B cell (primary cell): Measurements from ENCODE around the gene XPNPEP2. TPM values are rescaled to one million over a fixed set of nuclear protein-coding genes. Genes with fewer than 3 reads are reported as not detected.

Experiments used
- ATAC-seq: fragments of 200-7000 bp; cut with Tn5 transposase; one replicate; pipeline ENCODE4 v1.10.0; 2021; ENCODE audit warnings: low read depth, mild to moderate bottlenecking, moderate number of reproducible peaks, moderate library complexity
- CTCF ChIA-PET: fragments of 350-600 bp; sonication (Branson Sonifier 250); formaldehyde crosslinking; loops from one replicate; lab custom pipeline; 2021; ENCODE audit warnings: antibody characterized with exemption, inconsistent platforms; lab: Charles Lee
- POLR2A ChIA-PET: fragments of 350-600 bp; sonication (Branson Sonifier 250); formaldehyde crosslinking; loops from one replicate; lab custom pipeline; 2021; ENCODE audit warnings: antibody characterized with exemption; lab: Charles Lee
- DNase-seq: peaks from one replicate; pipeline ENCODE4 v3.0.0; 2013
- H2AFZ ChIP-seq: 2 replicates; pipeline ENCODE4 v1.6.1; 2012; ENCODE audit warnings: mild to moderate bottlenecking, low read depth, low read length; ENCODE audit not compliant: insufficient read depth, poor library complexity, severe bottlenecking
- H3K27ac ChIP-seq, 2 donors: 1 replicate in 1 of 2; 2 replicates in 1 of 2; pipeline ENCODE4 v1.5.1; 2012 to 2013; ENCODE audit warnings: low read length in 2 of 2, mild to moderate bottlenecking in 2 of 2, moderate library complexity in 1 of 2
- H3K27me3 ChIP-seq, 4 experiments: fragments of 200-600 bp in 1 of 4; sonication (generic) in 1 of 4; replicated peaks in 1 of 4; 1 replicate in 2 of 4; 2 replicates in 2 of 4; pipeline versions ENCODE4 v1.6.1 to v1.7.0; 2013 to 2016; ENCODE audit warnings: low read length in 3 of 4, mild to moderate bottlenecking in 2 of 4, mixed read lengths in 1 of 4, moderate library complexity in 1 of 4; ENCODE audit not compliant: insufficient read depth in 4 of 4, control insufficient read depth in 3 of 4; ENCODE audit errors: control extremely low read depth in 1 of 4
- H3K36me3 ChIP-seq, 2 experiments: replicated peaks in 1 of 2; 1 replicate in 1 of 2; 2 replicates in 1 of 2; pipeline versions ENCODE4 v1.6.1 to v1.7.1; 2013; ENCODE audit warnings: low read length in 1 of 2; ENCODE audit not compliant: insufficient read depth in 2 of 2, control insufficient read depth in 1 of 2; ENCODE audit errors: control extremely low read depth in 1 of 2, extremely low read depth in 1 of 2
- H3K4me1 ChIP-seq, 2 donors: fragments of 200-600 bp in 1 of 2; sonication (generic) in 1 of 2; 1 replicate in 1 of 2; 2 replicates in 1 of 2; pipeline versions ENCODE4 v1.5.1 to v1.6.1; 2013 to 2017; ENCODE audit warnings: low read length in 2 of 2; ENCODE audit not compliant: control insufficient read depth in 2 of 2, insufficient read depth in 2 of 2
- H3K4me2 ChIP-seq: replicated peaks from 2 replicates; pipeline ENCODE3; 2012; ENCODE audit warnings: mild to moderate bottlenecking, low read depth, low read length; ENCODE audit not compliant: poor library complexity, severe bottlenecking
- H3K4me3 ChIP-seq, 5 experiments: fragments of 200-600 bp in 1 of 5; sonication (generic) in 1 of 5; 1 replicate in 3 of 5; 2 replicates in 2 of 5; pipeline versions ENCODE4 v1.5.1 to v1.7.0; 2011 to 2016; ENCODE audit warnings: low read length in 4 of 5, mild to moderate bottlenecking in 4 of 5, low read depth in 2 of 5, control low read depth in 1 of 5, moderate library complexity in 1 of 5; ENCODE audit not compliant: insufficient read depth in 1 of 5; ENCODE audit errors: control extremely low read depth in 1 of 5, extremely low read depth in 1 of 5
- H3K79me2 ChIP-seq: fragments of 200-600 bp; sonication (generic); one replicate; pipeline ENCODE4 v1.6.0; 2016; ENCODE audit warnings: low read length; ENCODE audit not compliant: control insufficient read depth, insufficient read depth
- H3K9ac ChIP-seq: fragments of 200-600 bp; sonication (generic); 2 replicates; pipeline ENCODE4 v1.6.1; 2017; ENCODE audit warnings: mild to moderate bottlenecking, low read length, moderate library complexity
- H3K9me3 ChIP-seq, 3 donors: one replicate each; pipeline versions ENCODE4 v1.6.1 to v1.7.1; 2013; ENCODE audit warnings: low read length in 2 of 3; ENCODE audit not compliant: control insufficient read depth in 2 of 3, insufficient read depth in 1 of 3; ENCODE audit errors: control extremely low read depth in 1 of 3
- H4K20me1 ChIP-seq: 2 replicates; pipeline ENCODE4 v1.6.0; 2012; ENCODE audit warnings: mild to moderate bottlenecking, low read length; ENCODE audit not compliant: insufficient read depth, control insufficient read depth, poor library complexity, severe bottlenecking
- H3K27ac Mint-ChIP-seq: one replicate; pipeline ENCODE4 v1.8.0; 2021; ENCODE audit warnings: mixed read lengths
- H3K27me3 Mint-ChIP-seq: one replicate; pipeline ENCODE4 v1.8.0; 2021; ENCODE audit warnings: mixed read lengths
- H3K4me1 Mint-ChIP-seq: one replicate; pipeline ENCODE4 v1.8.0; 2021; ENCODE audit warnings: mixed read lengths
- H3K4me3 Mint-ChIP-seq: one replicate; pipeline ENCODE4 v1.8.0; 2021; ENCODE audit warnings: mixed read lengths
- H3K9me3 Mint-ChIP-seq: one replicate; pipeline ENCODE4 v1.8.0; 2022; ENCODE audit warnings: mixed read lengths; ENCODE audit not compliant: insufficient read depth
- CTCF ChIP-seq: fragments of 200-600 bp; IDR thresholded peaks from one replicate; pipeline ENCODE4 v1.8.0; 2022; ENCODE audit warnings: antibody characterized with exemption, mild to moderate bottlenecking
- EZH2 ChIP-seq: IDR thresholded peaks from 2 replicates; pipeline ENCODE4 v1.6.1; 2012; ENCODE audit warnings: borderline replicate concordance, low read depth, mild to moderate bottlenecking, moderate library complexity, low read length; ENCODE audit not compliant: insufficient read depth, poor library complexity, severe bottlenecking
- WGBS: methylation state at CpG from one replicate; pipeline ENCODE4 v1.1.5; 2013; ENCODE audit warnings: missing lambda C conversion rate; ENCODE audit not compliant: insufficient coverage; 5-methylcytosine and 5-hydroxymethylcytosine counted together
- intact Hi-C: fragments of 100-400 bp; cut with micrococcal nuclease; formaldehyde crosslinking; loops from one replicate; pipeline ENCODE4 v1.10.0; 2022
- polyA plus RNA-seq: library from polyadenylated mRNA; depleted of rRNA; stranded (reverse); fragments of >200 nt; gene quantifications from 2 replicates; pipeline ENCODE4 v1.2.3, GENCODE V29; 2012
- total RNA-seq, 2 donors: library from RNA; stranded (reverse); fragments of 120-200 nt in 1 of 2; gene quantifications; 1 replicate in 1 of 2; 2 replicates in 1 of 2; pipeline versions ENCODE4 v1.2.3 to v1.2.4, GENCODE V29; 2013 to 2022

Gene XPNPEP2
- total and polyA plus RNA-seq, 2 donors (not counting 1 experiment from before 2014, with no cell fraction given) = 0.31 TPM; not detected in 1

- Histone ChIP-seq H3K27ac (no peak overlapping the region), H3K27me3 (no peaks in the 10 kb centered on the region), H3K9ac (no peak overlapping the region), H3K4me3 (no peak overlapping the region), H2AFZ (no peak overlapping the region), H3K9me3 (no peaks in the 10 kb centered on the region), H3K79me2 (no peaks in the 10 kb centered on the region), H3K4me2 (no peak overlapping the region), H3K36me3 (no peaks in the 10 kb centered on the region), H3K4me1 (no peaks in the 10 kb centered on the region), H4K20me1 (no peaks in the 10 kb centered on the region)
- intact Hi-C loops = no loop called here
- CTCF ChIA-PET = interaction anchor here (0.6 to 1.3 kb wide), 2 partner anchors 16 to 26 kb away, joined by 3 read pairs; no protein-coding TSS in a partner anchor
- ATAC-seq = no peak
- POLR2A ChIA-PET = no interaction called here
- Mint-ChIP-seq H3K9me3 (no peaks in the 10 kb centered on the region), H3K27me3 (no peaks in the 10 kb centered on the region), H3K4me1 (peaks cover 3% of the 10 kb centered on the region), H3K4me3 (no peak overlapping the region), H3K27ac (no peak overlapping the region)
- TF ChIP-seq CTCF (no peak), EZH2 (no peak)
- WGBS = no CpG with 5 or more reads among the region's 2 CpGs
- no peak for DNase-seq
Observed at GRCh38 chrX:129719268-129719667, 19.5 kb upstream of the XPNPEP2 start.

GRCh38 chrX:129719931-129720530 lies 18.7 kb upstream of the XPNPEP2 start:
- no peaks in the 10 kb centered on the region for H3K27me3 Mint-ChIP-seq
- no peak overlapping the region for H3K4me3 Mint-ChIP-seq
- H2AFZ ChIP-seq = no peak overlapping the region
- POLR2A ChIA-PET = no interaction called here
- no peaks in the 10 kb centered on the region for H3K79me2 ChIP-seq
- no peak overlapping the region for H3K27ac ChIP-seq
- no peak overlapping the region for H3K4me2 ChIP-seq
- no peak for ATAC-seq
- H3K9ac ChIP-seq = no peak overlapping the region
- no peaks in the 10 kb centered on the region for H3K9me3 Mint-ChIP-seq
- CTCF ChIA-PET = interaction anchor here (0.6 kb wide), 1 partner anchor 27 kb away, joined by 3 read pairs; no protein-coding TSS in a partner anchor
- 76% methylated on average over 3 of the region's 11 CpGs for WGBS
- intact Hi-C loops = no loop called here
- TF ChIP-seq CTCF = no peak
- TF ChIP-seq EZH2 = no peak
- H4K20me1 ChIP-seq = no peaks in the 10 kb centered on the region
- H3K27ac Mint-ChIP-seq = no peak overlapping the region
- no peaks in the 10 kb centered on the region for H3K27me3 ChIP-seq
- H3K4me3 ChIP-seq = no peak overlapping the region
- H3K4me1 ChIP-seq = no peaks in the 10 kb centered on the region
- no peaks in the 10 kb centered on the region for H3K36me3 ChIP-seq
- peaks cover 3% of the 10 kb centered on the region for H3K4me1 Mint-ChIP-seq
- H3K9me3 ChIP-seq = no peaks in the 10 kb centered on the region
- no peak for DNase-seq
